Activated T-cell treated with anti-CD3 and anti-CD28 coated beads for 4 hours (primary cell): Measurements from ENCODE around the gene GAREM1.

ENCODE experiments used
- DNase-seq: peaks from one replicate; pipeline ENCODE4 v3.0.0-alpha.2; 2020

Gene GAREM1

GRCh38 chr18:32455361-32455760 lies 15.3 kb downstream of the GAREM1 start:
- DNase-seq: no peak

GRCh38 chr18:32454593-32454992 lies 16.1 kb downstream of the GAREM1 start:
- no peak for DNase-seq

GRCh38 chr18:32450874-32451273 lies 19.8 kb downstream of the GAREM1 start:
- DNase-seq: no peak

- DNase-seq: no peak
These were observed 20.5 kb downstream of the GAREM1 start for GRCh38 chr18:32450026-32450691.

- DNase-seq: no peak
These were observed 23.9 kb downstream of the GAREM1 start for GRCh38 chr18:32446780-32447179.

GRCh38 chr18:32445846-32446245 lies 24.8 kb downstream of the GAREM1 start:
- no peak for DNase-seq

GRCh38 chr18:32443706-32444215 lies 26.9 kb downstream of the GAREM1 start:
- DNase-seq: no peak

- DNase-seq: no peak
These were observed 27.5 kb downstream of the GAREM1 start for GRCh38 chr18:32443033-32443705.

- DNase-seq: no peak
These were observed 28.1 kb downstream of the GAREM1 start for GRCh38 chr18:32442575-32442974.

- DNase-seq: no peak
These were observed 29.1 kb downstream of the GAREM1 start for GRCh38 chr18:32441533-32441932.

- DNase-seq: no peak
These were observed 30.2 kb downstream of the GAREM1 start for GRCh38 chr18:32440518-32440917.

- no peak for DNase-seq
These were observed 30.9 kb downstream of the GAREM1 start for GRCh38 chr18:32439802-32440201.

- DNase-seq: no peak
These were observed 31.4 kb downstream of the GAREM1 start for GRCh38 chr18:32439241-32439640.

- no peak for DNase-seq
These were observed 32.5 kb downstream of the GAREM1 start for GRCh38 chr18:32438173-32438572.

- no peak for DNase-seq
These were observed 33.4 kb downstream of the GAREM1 start for GRCh38 chr18:32437100-32437834.

GRCh38 chr18:32435631-32436500 lies 34.8 kb downstream of the GAREM1 start:
- DNase-seq: no peak

GRCh38 chr18:32431753-32432152 lies 38.9 kb downstream of the GAREM1 start:
- no peak for DNase-seq

GRCh38 chr18:32429402-32429801 lies 41.3 kb downstream of the GAREM1 start:
- no peak for DNase-seq

GRCh38 chr18:32427084-32427900 lies 43.4 kb downstream of the GAREM1 start:
- no peak for DNase-seq

GRCh38 chr18:32425466-32425865 lies 45.2 kb downstream of the GAREM1 start:
- DNase-seq: no peak

- DNase-seq: no peak
These were observed 46.0 kb downstream of the GAREM1 start for GRCh38 chr18:32424696-32425095.
